Measurements from ENCODE around the gene ENG.

DNA sequence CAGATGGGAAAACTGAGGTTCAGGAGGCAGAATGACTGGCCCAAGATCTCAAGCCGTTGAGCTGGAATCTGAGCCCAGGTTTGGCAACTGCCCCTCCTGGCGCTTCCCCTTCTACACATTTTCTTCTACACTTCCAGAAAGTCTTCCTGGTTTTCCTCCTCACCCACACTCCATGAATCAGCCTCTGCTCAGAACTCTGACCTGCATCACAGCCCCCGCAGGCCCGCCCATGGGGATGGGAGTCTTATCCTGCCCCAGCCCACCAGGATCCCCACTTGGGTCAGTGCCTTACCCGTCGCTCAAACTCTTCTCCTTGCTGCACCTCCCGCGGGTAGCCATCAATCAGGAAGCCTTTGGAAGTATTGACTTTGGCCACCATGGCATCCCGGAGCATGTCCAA is 17.1 kb upstream of the ENG start:
- TF ChIP-seq, protein P1, sequence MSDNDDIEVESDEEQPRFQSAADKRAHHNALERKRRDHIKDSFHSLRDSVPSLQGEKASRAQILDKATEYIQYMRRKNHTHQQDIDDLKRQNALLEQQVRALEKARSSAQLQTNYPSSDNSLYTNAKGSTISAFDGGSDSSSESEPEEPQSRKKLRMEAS (IDR thresholded peaks at IDR 0.05), result no peak
- TF ChIP-seq EP300 (IDR thresholded peaks at IDR 0.05) (no peak), USF2 (IDR thresholded peaks at IDR 0.05) (no peak), MAFK (IDR thresholded peaks at IDR 0.05; ENCODE audit: partially characterized antibody) (no peak), RCOR1 (IDR thresholded peaks at IDR 0.05; ENCODE audit: low read depth, low read length) (no peak), TP53 (CRISPR knock-in tag; IDR thresholded peaks at IDR 0.05) (no peak), CHD4 (IDR thresholded peaks at IDR 0.05; ENCODE audit: borderline replicate concordance) (no peak), REST (IDR thresholded peaks at IDR 0.05) (no peak), NPAS2 (CRISPR knock-in tag; IDR thresholded peaks at IDR 0.05; ENCODE audit: borderline replicate concordance) (no peak), POLR2A (IDR thresholded peaks at IDR 0.05; ENCODE audit: low read length) (no peak), BHLHE40 (IDR thresholded peaks at IDR 0.05; ENCODE audit: low read depth, low read length) (no peak)
- TF ChIP-seq, protein P2, sequence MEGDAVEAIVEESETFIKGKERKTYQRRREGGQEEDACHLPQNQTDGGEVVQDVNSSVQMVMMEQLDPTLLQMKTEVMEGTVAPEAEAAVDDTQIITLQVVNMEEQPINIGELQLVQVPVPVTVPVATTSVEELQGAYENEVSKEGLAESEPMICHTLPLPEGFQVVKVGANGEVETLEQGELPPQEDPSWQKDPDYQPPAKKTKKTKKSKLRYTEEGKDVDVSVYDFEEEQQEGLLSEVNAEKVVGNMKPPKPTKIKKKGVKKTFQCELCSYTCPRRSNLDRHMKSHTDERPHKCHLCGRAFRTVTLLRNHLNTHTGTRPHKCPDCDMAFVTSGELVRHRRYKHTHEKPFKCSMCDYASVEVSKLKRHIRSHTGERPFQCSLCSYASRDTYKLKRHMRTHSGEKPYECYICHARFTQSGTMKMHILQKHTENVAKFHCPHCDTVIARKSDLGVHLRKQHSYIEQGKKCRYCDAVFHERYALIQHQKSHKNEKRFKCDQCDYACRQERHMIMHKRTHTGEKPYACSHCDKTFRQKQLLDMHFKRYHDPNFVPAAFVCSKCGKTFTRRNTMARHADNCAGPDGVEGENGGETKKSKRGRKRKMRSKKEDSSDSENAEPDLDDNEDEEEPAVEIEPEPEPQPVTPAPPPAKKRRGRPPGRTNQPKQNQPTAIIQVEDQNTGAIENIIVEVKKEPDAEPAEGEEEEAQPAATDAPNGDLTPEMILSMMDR (IDR thresholded peaks at IDR 0.05), result no peak
